Endothelial cell (in vitro differentiated cells): ENCODE data around the gene TTC33. TPM values are rescaled to one million over a fixed set of nuclear protein-coding genes. Genes with fewer than 3 reads are reported as not detected.

ENCODE experiments used
- DNase-seq: peaks from one replicate; pipeline ENCODE4 v3.0.0; 2021; ENCODE audit warnings: low spot score
- H3K27ac Mint-ChIP-seq: one replicate; pipeline ENCODE4 v1.8.0; 2021; ENCODE audit warnings: mixed read lengths, inconsistent platforms; ENCODE audit not compliant: unreplicated experiment
- H3K27me3 Mint-ChIP-seq: one replicate; pipeline ENCODE4 v1.8.0; 2021; ENCODE audit warnings: mild to moderate bottlenecking, moderate library complexity, mixed read lengths, inconsistent platforms; ENCODE audit not compliant: unreplicated experiment
- H3K36me3 Mint-ChIP-seq: one replicate; pipeline ENCODE4 v1.8.0; 2021; ENCODE audit warnings: mild to moderate bottlenecking, low read depth, mixed read lengths, inconsistent platforms; ENCODE audit not compliant: unreplicated experiment
- H3K4me1 Mint-ChIP-seq: one replicate; pipeline ENCODE4 v1.8.0; 2021; ENCODE audit warnings: mild to moderate bottlenecking, mixed read lengths, inconsistent platforms; ENCODE audit not compliant: unreplicated experiment
- H3K4me3 Mint-ChIP-seq: one replicate; pipeline ENCODE4 v1.8.0; 2021; ENCODE audit warnings: mild to moderate bottlenecking, mixed read lengths, inconsistent platforms; ENCODE audit not compliant: unreplicated experiment
- H3K9me3 Mint-ChIP-seq: one replicate; pipeline ENCODE4 v1.8.0; 2021; ENCODE audit warnings: mixed read lengths, inconsistent platforms; ENCODE audit not compliant: unreplicated experiment
- total RNA-seq: library from RNA; stranded (reverse); fragmentation: NEBNext Ultra II Directional; extraction: Animal tissue kit (Norgen Biotek cat#: 25700); gene quantifications from one replicate; pipeline ENCODE4 v1.2.1, GENCODE V29; 2021; ENCODE audit not compliant: unreplicated experiment
- TF ChIP-seq, protein P1 (sequence below): fragments of 200-600 bp; sonication (generic); IDR thresholded peaks from one replicate; pipeline ENCODE4 v1.5.0; 2021; ENCODE audit warnings: antibody characterized with exemption; ENCODE audit not compliant: unreplicated experiment

Gene TTC33
- total RNA-seq, 1 donor from 2014 or later = 8.6 TPM

DNA sequence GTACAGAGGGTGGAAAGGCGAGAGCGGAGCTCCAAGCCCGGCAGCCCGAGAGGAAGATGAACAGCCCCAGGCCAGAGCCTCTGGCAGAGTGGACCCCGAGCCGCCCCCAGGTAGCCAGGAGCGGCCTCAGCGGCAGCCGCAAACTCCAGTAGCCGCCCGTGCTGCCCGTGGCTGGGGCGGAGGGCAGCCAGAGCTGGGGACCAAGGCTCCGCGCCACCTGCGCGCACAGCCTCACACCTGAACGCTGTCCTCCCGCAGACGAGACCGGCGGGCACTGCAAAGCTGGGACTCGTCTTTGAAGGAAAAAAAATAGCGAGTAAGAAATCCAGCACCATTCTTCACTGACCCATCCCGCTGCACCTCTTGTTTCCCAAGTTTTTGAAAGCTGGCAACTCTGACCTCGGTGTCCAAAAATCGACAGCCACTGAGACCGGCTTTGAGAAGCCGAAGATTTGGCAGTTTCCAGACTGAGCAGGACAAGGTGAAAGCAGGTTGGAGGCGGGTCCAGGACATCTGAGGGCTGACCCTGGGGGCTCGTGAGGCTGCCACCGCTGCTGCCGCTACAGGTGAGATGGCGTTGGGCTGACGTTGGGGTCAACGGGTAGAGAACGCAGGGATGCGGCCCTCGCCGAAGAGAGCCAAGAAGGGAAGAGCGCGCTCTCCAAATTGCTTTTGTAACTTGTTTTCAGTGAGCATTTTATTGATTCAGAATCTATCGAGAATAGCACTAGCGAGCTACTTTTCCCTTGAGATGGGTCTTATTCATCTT, 75.7 kb downstream of the TTC33 start, which contains the start of gene PTGER4:
Gene PTGER4 (plus strand): TSS at position 3 of the 769 bp plus-strand sequence. CDS start 1,079 bp downstream, outside the sequence.
- H3K9me3 Mint-ChIP-seq = peaks cover 5% of the 10 kb centered on the region
- H3K4me1 Mint-ChIP-seq = peaks cover 30% of the 10 kb centered on the region
- peaks cover 20% of the 10 kb centered on the region for H3K27me3 Mint-ChIP-seq
- H3K4me3 Mint-ChIP-seq = peak within 1 kb of the TSS; percentile 90
- H3K36me3 Mint-ChIP-seq = no peaks in the 10 kb centered on the region
- no peak for DNase-seq
- H3K27ac Mint-ChIP-seq = no peak within 1 kb of the TSS
- TF ChIP-seq, protein P1, sequence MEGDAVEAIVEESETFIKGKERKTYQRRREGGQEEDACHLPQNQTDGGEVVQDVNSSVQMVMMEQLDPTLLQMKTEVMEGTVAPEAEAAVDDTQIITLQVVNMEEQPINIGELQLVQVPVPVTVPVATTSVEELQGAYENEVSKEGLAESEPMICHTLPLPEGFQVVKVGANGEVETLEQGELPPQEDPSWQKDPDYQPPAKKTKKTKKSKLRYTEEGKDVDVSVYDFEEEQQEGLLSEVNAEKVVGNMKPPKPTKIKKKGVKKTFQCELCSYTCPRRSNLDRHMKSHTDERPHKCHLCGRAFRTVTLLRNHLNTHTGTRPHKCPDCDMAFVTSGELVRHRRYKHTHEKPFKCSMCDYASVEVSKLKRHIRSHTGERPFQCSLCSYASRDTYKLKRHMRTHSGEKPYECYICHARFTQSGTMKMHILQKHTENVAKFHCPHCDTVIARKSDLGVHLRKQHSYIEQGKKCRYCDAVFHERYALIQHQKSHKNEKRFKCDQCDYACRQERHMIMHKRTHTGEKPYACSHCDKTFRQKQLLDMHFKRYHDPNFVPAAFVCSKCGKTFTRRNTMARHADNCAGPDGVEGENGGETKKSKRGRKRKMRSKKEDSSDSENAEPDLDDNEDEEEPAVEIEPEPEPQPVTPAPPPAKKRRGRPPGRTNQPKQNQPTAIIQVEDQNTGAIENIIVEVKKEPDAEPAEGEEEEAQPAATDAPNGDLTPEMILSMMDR = no peak

DNA sequence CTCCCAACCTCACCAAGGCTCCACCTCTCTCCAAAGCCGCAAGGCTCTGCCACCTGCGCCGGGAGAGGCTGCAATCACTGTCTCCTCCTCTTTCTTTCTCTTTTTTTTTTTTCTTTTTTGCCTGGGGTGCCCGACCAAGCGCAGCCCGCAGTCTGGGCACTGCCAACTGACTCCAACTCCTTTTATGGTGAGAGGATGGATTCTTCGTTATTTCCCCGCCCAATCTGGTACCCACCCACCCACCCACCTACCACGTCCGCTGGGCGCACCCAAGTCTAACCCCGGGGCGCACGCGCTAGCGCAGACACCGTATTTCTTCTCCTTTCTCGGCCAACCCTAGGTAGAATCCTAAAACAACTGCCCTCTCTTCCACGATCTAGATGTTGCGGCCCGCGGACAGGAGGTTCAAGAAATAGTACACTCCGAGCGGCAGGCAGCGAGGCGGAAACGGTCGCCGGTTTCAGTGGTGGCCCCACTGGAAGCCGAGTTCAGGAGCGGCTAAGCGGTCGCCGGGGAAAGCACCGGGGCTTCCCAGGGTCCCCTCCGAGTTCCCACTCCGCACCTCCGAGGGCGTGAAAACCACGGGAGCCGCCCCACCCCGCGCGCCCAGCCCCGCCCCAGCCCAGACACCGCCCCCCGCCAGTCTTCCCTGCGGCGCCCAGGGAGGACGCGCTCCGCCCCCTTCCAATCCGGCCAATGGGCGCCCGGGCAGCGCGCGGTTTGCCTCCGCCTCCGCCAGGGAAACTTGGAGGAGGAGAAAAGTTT, 76.4 kb downstream of the TTC33 start:
- peak; percentile 93 for DNase-seq
- peaks cover 5% of the 10 kb centered on the region for H3K9me3 Mint-ChIP-seq

DNA sequence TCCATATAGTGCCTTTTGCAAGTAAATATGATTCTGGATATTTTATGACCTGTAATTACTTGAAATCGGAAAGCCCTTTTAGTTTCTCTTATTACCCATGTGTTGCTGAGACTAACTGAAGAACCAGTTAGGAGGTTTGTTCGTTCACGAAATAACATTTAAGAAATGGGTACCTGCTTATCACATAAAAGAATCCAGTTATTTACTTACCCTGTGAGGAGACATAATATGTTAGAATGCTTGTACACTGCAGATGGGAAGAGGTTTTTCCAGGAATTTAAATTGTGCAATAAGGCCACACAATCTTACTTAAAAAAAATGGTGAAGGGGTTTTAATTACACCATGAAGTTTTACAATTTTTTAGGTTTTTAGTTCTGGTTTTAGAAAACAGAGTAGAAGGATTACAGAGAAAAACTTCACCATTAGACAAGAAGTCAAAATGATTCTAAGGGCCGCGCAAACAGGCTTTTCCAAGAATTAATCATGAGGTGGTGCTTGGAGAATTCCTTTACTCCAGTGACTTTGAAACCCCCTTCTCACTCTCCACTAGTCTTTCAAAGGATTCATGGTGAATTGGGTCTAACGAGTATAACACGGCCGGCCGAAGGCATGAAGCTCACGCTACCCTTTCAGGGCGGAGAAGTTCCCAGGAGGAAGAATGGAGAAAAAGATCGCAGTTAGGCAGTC, 77.2 kb downstream of the TTC33 start:
- Mint-ChIP-seq H3K36me3 (no peaks in the 10 kb centered on the region), H3K9me3 (peaks cover 5% of the 10 kb centered on the region), H3K4me1 (peaks cover 30% of the 10 kb centered on the region), H3K27ac (no peak overlapping the region), H3K4me3 (peak overlapping the region; percentile 90), H3K27me3 (peaks cover 20% of the 10 kb centered on the region)
- DNase-seq = no peak
- TF ChIP-seq, protein P1 = no peak

More for the DNA sequence above, 76.4 kb downstream of the TTC33 start:
- H3K4me3 Mint-ChIP-seq = peak overlapping the region; percentile 90
- H3K36me3 Mint-ChIP-seq = no peaks in the 10 kb centered on the region
- peaks cover 30% of the 10 kb centered on the region for H3K4me1 Mint-ChIP-seq
- H3K27me3 Mint-ChIP-seq = peaks cover 20% of the 10 kb centered on the region
- TF ChIP-seq, protein P1 = no peak
- no peak overlapping the region for H3K27ac Mint-ChIP-seq

DNA sequence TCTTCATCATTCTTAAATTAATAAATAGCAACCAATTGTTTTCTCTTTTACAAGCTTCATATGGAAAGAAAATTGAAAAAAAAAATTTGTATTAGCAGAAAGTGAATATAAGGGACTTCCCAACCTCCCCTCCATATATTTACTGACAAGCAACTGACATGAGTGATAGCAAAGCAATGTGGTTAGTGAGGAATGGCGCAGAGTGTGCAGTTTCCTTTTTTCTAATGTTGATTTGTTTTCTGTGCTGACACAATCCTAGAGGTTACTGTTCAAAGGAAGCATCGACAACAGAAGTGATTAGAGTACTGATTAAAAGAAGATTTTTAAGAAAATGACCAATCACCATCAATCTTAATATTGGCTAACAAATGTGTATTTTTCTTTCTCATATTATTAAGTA, 77.7 kb downstream of the TTC33 start:
- no peak overlapping the region for H3K27ac Mint-ChIP-seq
- TF ChIP-seq, protein P1 = no peak
- no peak overlapping the region for H3K4me3 Mint-ChIP-seq
- peaks cover 20% of the 10 kb centered on the region for H3K27me3 Mint-ChIP-seq
- peaks cover 30% of the 10 kb centered on the region for H3K4me1 Mint-ChIP-seq
- DNase-seq = no peak
- peaks cover 5% of the 10 kb centered on the region for H3K9me3 Mint-ChIP-seq
- H3K36me3 Mint-ChIP-seq = no peaks in the 10 kb centered on the region
